HG03565 (cell line): ENCODE measurements around the gene ARVCF.

Source experiments
- ATAC-seq: cut with Tn5 transposase; IDR thresholded peaks from one replicate; pipeline ENCODE4 v1.9.1; 2021; ENCODE audit warnings: mild to moderate bottlenecking, moderate library complexity; ENCODE audit not compliant: unreplicated experiment

The ARVCF gene

GRCh38 chr22:20016734-20017621 is at the start of gene ARVCF:
TSS of gene ARVCF (minus strand) at chr22:20016823. CDS start at chr22:19990794, 26,029 bp downstream.
- ATAC-seq: no peak

- no peak for ATAC-seq
Measured at GRCh38 chr22:20065896-20066616, 49.4 kb upstream of the ARVCF start.

DNA sequence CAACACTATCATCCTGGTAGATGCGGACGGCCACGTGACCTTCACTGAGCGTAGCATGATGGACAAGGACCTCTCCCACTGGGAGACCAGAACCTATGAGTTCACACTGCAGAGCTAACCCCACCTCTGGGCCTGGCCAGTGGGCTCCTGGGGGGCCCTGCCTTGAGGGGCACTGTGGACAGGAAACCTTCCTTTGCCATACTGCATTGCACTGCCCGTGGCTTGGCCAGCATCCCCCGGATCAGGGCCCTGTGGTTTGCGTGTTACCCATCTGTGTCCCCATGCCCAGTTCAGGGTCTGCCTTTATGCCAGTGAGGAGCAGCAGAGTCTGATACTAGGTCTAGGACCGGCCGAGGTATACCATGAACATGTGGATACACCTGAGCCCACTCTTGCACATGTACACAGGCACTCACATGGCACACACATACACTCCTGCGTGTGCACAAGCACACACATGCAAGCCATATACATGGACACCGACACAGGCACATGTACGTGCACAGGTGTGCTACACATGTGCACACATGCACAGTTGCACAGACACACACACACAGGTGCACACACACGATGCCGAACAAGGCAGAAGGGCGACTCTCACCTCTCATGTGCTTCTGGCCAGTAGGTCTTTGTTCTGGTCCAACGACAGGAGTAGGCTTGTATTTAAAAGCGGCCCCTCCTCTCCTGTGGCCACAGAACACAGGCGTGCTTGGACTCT is 48.1 kb upstream of the ARVCF start:
- no peak for ATAC-seq

DNA sequence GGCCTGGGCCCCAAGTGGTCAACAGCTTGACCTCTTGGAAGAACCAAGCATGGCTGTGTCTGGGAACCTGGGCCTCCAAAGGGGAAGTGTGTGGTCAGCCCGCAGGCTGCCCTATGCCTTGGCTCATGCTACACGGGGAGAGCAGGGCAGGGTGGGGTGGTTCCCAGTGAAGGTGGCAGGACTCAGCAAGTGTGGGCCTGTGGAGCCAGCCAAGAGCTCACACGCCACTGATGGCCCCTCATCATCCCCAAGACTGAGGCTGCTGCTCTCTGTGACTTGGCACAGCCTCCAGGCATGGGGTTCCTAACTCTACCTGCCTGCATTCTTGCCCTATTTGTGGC is 47.5 kb upstream of the ARVCF start:
- no peak for ATAC-seq

DNA sequence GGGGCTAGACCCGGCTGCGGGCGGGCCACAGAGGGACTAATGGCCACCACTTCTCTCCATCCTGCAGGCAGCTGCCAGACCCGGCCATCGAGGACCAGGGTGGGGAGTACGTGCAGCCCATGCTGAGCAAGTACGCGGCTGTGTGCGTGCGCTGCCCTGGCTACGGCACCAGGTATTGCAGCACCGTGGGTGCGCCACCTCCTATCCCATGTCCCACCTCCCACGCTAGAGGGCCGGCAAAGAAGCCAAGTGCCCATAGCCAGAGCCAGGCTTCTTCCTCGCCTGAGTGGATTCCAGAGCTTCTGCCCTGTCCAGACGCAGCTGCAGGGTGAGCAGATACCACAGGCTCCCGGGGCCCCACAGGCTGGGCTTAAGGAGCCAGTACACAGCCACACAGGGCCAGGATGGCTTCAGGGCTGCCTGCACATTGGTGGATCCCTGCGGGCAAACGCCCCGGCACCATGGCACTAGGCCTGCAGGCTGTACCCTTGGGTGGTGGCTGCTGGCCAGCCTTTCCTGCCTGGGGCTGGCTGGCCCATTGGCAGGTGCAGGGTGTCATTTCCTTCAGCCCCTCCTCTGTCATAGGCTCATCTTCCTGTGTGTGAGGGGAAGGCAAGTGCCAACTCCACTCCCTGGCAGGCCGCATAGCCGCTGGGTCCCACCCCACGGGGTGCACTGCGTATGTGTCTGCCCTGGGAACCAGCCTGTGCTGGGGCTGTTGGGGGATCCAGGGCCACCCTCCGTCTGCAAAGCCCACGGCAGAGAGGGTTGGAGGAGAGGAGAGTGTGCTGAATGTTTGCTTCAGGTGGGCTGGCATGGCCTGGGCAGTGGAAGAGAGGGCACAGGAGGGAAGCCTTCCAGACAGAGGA is 46.9 kb upstream of the ARVCF start:
- no peak for ATAC-seq

DNA sequence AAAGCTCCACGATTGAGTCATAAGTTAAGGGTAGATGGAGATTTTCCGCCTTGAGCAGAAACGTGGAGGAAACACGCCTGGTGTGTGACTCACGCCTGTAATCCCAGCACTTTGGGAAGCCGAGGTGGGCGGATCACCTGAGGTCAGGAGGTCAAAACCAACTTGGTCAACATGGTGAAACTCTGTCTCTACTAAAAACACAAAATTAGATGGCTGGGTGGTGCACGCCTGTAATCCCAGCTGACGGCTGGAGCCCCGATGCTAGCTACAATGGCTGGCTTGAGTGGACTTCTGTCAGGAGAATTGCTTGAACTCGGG is 46.1 kb upstream of the ARVCF start:
- no peak for ATAC-seq

- no peak for ATAC-seq
Measured at GRCh38 chr22:20062043-20062765, 45.6 kb upstream of the ARVCF start.

DNA sequence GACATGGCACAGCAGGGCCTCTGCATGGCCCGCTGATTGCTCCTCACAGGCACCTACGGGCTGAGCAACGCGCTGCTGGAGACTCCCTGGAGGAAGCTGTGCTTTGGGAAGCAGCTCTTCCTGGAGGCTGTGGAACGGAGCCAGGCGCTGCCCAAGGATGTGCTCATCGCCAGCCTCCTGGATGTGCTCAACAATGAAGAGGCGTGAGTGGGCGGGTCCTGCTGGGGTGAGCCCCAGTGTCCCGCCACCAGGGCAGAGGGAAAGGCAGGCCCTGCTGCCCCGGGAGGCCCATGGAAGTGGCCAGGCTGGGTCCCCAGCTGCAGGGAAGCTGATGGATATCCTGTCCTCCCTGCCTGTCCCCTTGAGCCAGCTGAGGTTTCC is 44.8 kb upstream of the ARVCF start:
- no peak for ATAC-seq

DNA sequence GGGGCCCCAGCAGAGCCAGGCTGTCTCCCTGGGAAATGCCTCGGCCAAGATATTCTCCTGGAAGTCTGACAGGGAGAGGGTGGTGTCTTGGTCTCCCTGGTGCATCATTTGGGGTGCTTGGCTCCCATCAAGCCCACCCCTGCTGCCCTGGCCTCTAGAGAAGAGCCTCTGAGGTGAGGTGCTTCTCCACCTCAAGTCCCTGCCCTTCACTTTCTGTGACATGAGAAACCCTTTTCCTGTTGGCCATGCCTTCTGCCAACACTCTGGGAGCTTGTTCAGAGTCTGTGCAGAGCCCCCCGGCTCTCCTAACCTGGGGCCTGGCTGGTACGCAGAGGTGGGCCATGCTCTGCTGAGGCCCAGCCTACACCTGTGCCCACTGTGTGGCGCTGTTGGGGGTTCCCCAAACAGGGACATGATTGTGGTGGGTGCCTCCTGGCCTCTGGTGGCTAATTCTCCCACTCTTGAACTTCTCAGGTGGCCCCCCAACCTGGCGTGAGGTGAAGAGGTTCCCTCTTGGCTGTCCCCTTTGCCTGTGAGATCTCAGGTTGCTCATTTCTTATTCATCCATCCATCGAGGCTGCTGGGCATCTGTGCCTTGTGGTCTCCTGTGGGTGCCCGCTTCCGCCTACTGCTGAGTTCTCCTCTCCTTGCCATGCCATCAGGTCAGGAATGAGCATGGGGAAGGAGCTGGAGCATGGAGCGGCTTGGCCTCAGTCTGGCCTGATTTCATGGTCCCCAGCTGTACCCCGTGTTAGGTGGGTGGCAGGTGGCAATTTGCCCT is 44.3 kb upstream of the ARVCF start:
- ATAC-seq: no peak

- no peak for ATAC-seq
Measured at GRCh38 chr22:20058989-20059770, 42.6 kb upstream of the ARVCF start.

GRCh38 chr22:20057596-20058268 is 41.1 kb upstream of the ARVCF start:
- ATAC-seq: no peak

- no peak for ATAC-seq
Measured at GRCh38 chr22:20056696-20057386, 40.2 kb upstream of the ARVCF start.

GRCh38 chr22:20056161-20056560 is 39.5 kb upstream of the ARVCF start:
- no peak for ATAC-seq

DNA sequence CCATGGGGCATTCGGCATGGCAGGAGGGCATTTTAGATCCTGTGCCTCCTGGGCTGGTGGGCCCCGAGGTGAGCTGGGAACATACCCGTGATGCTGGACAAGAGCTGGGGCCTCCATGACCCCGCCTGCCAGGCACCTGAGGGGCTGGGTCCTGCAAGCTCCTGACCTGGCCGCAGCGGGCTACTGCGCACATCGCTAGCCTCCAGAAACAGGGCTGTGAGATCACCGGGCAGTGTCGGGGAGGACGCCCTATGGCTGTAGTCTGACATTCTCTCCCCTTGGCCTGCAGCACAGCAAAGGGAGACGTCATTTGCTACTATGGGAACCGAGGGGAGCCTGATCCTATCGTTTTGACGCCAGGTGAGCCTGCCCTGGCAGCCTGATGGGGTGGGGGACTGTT is 39.0 kb upstream of the ARVCF start:
- ATAC-seq: no peak

DNA sequence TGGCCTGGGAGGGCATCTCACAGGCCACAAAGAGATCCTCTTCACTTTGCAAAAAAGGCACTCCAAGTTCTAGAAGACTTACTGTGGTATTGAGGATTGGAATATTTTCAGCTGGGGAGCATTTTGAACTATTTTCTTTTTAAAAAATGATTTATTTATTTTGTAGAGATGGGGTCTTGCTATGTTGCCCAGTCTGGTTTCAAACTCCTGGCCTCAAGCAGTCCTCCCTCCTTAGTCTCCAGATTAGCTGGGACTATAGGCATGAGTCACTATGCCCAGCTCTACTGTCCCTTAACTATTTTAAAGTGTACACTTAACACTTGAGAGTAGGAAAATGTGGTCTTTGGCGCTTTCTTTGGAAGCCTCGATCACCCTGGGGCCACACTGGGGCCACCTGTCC is 38.5 kb upstream of the ARVCF start:
- no peak for ATAC-seq

GRCh38 chr22:20054485-20054884 is 37.9 kb upstream of the ARVCF start:
- ATAC-seq: no peak

DNA sequence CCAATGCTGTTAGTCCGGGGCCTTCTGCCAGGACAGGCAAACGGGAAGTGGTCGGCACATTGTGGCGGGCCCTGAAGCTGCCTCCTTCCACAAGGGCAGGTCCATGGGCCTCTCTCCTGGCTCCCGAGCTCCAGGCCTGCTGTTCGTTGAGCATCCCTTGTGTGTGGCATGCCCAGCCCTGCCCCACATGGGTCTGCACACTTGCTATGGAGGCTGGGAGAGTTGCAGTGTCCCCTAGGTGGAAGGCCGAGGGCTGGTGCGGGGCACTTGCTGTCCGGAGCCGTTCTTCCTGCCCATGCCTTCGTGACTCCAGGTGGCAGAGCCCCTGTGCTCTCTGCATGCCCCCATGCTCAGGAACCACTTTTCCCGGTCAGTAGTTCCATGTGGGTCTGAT is 37.4 kb upstream of the ARVCF start:
- no peak for ATAC-seq
